HG03060 (cell line): ENCODE measurements around the gene CD9.
"Not testable (repeated sequence)": the region's sequence is repeated elsewhere in the genome, so short reads cannot be mapped to it uniquely, and the experiment has no call there.

Source experiments
- ATAC-seq: cut with Tn5 transposase; IDR thresholded peaks from one replicate; pipeline ENCODE4 v1.9.1; 2021; ENCODE audit warnings: low read depth, moderate number of reproducible peaks; ENCODE audit not compliant: unreplicated experiment

Gene CD9

GRCh38 chr12:6178981-6179761 lies 21.0 kb upstream of the CD9 start:
- no peak for ATAC-seq

DNA sequence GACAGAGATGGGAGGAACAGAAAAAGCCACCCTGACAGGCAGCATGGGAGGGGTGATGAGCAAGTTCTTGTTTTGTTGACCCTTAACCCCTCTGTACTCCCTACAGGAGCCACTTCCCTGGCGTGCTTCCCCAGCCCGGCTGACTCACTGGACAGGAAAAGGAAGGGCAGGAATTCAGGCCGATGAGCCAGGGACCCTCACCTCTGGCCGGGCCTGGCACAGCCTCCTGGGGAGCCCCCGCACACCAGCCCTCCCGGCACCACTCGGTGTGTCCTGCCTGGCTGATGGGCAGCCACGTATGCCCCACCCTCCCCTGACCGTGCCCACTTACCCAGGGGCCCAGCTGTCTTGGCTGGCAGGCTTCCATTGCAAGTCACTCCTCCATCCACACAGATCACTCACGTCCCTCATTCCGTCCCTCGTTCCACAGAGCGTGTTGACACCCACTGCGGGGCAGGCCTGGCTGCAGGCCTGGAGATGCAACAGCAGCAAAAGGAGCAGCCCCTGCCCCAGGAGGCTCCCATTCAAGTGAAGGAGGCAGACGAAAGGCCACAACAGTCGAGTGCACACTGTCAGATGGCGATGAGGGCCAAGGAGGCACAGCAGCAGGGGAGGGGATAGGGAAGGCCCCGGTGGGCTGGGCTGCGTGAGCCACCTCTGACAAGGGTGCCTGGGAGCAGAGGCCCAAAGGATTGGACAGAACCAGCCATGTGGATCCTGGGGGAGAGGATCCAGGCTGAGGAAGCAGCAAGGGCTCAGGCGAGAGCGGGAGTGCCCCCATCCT lies 19.7 kb upstream of the CD9 start:
- ATAC-seq, result no peak

- ATAC-seq, result no peak
These were observed 19.0 kb upstream of the CD9 start for GRCh38 chr12:6181166-6181565.

GRCh38 chr12:6181583-6182278 lies 18.5 kb upstream of the CD9 start:
- no peak for ATAC-seq

DNA sequence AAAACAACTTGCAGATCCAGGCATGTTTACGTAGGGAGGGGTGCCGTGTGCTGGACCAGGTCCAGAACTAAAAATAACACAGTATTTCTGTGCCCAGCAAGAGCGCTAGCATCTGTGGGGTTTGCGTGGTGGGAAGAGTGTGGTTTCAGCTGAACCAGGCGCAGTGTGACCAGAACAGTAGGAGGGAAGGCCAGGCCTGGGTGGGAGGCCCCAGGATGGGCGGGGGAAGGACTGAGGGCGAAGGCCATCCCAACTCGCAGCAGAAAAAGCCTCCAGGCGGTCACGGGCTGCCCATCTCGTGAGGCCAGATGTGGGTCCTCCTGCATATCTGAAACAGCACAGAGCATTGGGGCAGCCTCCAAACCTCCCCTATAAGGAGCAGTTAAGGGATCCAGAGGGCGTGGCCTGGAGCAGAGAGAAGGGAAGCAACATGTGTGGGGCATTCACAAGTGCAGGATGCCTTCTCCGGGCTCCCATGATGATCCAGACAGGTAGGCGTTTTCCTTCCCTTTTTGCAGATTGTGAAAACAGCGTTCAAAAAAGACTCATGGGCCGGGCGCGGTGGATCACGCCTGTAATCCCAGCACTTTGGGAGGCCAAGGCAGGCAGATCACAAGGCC lies 17.8 kb upstream of the CD9 start:
- no peak for ATAC-seq

- ATAC-seq, result no peak
These were observed 16.3 kb upstream of the CD9 start for GRCh38 chr12:6183689-6184428.

DNA sequence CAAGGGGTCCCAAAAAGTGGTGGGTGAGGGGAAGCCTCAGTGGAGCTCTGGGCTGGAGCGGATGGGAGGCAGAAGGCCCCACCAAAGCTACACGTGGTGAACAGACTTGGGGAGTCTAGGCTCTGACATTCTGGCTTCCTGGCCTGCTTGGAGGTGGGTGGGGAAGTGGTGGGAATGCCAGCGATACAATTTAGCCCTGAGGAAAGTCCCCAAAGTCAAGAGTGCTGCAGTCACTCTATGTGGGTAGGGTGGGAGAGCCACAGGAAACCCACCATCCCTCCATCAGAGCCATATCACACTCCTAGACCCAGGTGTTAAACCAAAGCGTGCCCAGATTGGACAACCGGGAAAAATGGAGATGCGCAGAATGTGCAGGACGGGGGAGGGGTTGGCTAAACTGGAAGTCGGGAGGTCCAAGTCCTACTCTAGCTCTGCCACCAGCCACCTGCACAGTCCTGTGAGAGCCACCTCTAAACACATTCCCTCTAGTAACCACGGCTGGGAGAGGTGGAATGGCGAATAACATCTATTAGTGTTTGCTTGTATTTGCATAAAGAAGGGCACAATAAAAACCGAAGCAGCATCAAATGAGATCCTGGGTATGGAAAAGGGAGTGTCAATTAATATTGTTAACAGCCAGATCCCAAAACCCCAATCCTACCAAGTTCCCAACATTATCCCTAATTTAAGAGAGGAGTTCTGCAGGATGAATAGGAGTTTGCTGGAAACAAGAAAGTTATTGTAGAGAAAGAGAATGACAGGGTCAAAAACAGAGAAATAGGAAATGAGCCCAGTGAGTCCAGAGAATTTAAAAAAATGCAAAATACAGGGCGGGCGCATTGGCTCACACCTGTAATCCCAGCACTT lies 14.0 kb upstream of the CD9 start:
- ATAC-seq, result no peak

DNA sequence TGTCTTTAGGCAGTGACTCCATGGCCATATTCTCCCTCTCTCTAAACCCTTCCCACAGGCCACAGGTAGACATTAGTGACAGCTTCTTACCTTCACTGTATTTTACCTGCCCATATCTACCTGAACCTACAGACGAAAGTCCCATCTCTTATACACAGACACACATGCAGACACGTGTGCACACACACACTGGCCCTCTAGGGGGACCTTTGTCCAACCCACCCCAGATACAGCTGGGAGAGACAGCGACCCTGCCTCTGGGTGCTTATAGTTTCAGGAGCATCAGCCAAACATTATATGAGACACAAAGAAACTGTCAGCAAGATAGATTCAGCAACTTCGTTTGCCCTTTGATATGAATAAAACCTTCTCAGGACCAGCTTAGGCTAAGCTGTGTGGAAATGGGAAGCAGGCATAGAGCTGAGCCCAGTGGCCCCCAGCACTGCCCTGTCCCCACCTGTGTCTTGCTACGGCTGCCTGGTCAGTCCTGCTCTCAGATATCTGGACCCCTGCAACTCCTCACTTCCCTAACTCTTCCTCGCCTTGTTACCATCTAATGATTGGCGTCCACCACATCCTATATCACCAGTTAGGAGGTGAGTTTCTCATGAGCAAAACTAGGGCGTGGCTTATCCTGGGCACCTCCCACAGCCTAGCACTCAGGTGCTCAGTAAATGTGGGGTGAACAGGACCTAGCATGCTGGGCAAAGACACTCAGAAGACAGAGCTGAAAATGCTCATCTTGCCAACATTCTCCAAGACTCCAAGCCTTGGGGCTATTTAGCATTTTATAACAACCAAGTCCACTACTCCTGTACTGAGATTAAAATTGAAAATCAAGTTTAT lies 12.0 kb upstream of the CD9 start:
- ATAC-seq, result no peak

DNA sequence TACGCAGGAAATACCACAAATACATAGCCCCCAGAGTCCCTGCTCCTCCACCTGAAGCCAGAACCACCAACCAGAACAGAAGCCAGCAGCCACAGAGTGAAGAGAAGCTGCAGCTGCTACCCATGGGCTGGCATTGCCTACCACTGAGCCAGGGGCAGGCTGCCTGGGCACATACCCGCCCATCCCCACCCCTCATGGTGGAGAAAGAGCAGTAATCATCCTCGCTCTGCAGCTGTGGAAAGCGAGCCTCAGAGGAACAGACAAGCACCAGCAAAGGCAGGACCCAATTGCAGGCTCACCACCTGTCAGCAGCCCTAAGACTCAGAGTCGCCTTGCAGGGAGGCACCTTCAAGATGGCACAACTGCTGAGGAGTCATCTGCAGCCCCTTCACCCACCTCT lies 11.2 kb upstream of the CD9 start:
- no peak for ATAC-seq

GRCh38 chr12:6189952-6190598 lies 10.1 kb upstream of the CD9 start:
- not testable (repeated sequence) for ATAC-seq

DNA sequence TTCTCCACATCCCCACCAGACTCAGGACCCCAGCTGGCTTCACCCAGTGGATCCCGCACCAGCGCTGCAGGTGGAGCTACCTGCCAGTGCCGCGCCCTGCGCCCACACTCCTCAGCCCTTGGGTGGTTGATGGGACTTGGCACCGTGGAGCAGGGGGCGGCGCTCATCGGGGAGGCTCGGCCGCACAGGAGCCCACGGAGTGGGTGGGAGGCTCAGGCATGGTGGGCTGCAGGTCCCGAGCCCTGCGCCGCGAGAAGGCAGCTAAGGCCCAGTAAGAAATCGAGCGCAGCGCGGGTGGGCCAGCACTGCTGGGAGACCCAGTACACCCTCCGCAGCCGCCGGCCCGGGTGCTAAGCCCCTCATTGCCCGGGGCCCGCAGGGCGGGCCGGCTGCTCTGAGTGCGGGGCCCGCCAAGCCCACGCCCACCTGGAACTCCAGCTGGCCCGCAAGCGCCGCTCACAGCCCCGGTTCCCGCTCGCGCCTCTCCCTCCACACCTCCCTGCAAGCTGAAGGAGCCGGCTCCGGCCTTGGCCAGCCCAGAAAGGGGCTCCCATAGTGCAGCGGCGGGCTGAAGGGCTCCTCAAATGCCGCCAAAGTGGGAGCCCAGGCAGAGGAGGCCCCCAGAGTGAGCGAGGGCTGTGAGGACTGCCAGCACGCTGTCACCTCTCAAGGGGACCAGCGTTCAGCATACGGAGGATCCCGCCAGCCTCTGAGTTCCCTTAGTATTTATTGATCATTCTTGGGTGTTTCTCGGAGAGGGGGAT lies 9.3 kb upstream of the CD9 start:
- ATAC-seq, result not testable (repeated sequence)

DNA sequence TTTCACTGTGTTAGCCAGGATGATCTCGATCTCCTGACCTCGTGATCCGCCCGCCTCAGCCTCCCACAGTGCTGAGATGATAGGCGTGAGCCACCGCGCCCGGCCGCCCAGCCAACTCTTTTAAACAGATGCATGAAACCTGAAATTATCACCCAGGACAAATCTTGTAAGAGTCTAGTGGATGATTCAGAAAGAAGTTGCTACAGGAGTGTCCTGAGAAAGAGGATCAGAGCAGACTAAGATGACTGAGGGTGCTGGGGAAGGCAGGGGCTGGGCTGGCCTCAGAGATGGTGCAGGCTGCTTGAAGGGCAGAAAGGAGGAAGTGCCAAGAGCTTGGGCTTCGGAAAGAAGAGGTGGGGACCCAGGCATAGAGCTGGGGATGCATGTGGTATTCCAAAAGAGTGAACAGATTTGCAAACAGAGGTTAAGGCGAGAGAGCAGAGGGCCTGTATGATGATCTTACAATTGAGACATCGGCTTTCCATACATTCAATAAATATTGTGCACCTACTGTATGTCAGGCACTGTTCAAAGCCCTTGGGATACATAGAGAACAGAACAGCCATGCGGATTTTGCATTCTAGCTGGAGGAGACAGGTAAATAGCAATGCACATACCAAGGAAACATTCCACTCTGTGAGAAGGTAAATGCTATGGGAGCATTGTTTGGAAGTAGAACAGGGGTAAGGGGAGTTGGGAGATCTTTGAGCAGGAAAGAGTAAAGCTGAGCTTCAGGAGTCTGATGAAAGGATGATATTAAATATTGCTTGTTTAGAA lies 7.4 kb upstream of the CD9 start:
- ATAC-seq, result no peak

- no peak for ATAC-seq
These were observed 6.1 kb upstream of the CD9 start for GRCh38 chr12:6193853-6194815.

DNA sequence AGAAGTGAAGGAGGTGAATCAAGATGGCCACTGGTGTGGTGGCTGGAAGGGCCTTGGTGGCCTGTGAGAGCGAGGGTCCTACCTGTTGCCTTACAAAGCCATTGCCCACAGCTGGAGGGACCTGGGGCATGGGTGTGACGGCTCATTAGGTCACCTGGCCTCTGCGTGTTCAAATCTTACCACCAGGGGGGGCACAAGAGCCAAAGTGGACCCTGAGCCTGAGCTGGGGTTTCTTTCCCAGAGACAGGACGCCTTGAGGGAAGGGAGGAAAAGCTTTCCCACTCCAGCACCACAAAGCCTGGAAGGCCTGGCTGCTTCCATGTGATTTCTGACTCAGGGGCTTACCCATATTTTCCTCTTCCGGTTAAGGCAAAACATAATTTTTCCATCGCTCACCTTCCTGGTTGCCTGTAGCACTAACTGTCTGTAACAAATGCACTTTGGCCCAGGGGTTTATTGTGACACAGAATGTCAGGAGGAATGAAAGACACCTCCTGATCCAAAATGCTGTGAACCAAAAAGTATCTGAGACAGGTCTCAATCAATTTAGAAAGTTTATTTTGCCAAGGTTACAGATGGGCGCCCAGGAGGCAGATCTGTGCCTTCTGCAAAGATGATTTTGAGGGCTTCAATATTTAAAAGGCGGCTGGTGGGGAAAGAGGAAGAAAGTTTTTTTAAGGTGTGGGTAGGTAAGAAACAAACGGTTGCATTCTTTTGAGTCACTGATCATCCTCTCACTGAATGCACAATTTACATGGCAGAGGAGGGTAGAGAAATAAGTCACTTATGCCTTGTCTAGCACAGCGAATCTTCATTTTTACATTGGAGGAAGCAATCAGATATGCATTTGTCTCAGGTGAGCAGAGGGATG lies 4.3 kb upstream of the CD9 start:
- no peak for ATAC-seq
